ENCODE data around the gene RGN. TPM values are rescaled to one million over a fixed set of nuclear protein-coding genes. Genes with fewer than 3 reads are reported as not detected.

Gene RGN
- under 1 TPM; 0.34 to 0.59 TPM for total RNA-seq
- long read RNA-seq: 0 reads

DNA sequence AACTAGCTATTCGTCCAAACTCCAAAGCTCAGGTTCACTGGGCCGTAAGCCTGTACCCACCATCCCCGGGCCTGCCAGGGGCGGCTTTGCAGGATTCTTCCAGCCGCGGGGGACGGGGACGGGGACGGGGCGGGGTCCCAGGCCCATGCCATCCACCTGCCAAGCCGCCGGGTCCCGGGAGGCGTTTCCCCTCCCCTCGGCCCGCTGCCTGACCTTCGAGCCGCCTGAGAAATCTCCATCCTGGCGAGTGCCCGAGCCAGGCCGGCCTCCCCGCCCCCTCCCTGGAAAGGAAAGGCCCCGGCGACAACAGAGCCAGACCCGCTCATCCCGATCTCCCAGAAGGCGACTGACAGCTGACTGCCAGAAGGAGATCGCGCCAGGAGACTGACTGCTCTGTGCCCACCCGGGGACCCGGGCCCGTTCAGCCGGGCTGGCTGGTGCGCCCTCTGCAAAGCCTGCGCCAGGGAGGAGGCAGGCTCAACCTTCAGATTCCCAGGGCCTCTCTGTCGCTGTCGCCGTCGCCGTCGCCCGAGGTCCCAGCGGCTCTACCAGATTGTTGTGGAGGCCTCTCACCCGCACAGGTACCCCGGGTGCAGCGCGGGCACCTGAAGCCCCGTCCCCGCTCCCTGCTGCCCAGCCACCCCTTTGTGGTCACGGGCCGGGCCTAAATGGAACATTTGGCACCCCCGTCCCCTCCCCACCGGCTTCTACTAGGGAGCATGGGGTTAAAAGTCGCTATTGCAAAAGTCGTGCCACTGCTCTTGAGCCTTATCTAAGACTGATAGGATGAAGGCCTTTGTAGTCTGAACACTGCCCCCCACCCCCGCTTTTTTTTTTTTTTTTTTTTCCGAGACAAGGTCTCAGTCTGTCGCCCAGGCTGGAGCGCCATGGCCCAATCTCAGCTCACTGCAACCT lies at the start of gene RGN:
TSS of gene RGN (plus strand) at position 315 of the 915 bp plus-strand sequence. CDS start 2,702 bp downstream, outside the sequence.
- peak in 1 of 2 donors; percentile 6 for DNase-seq
- no peak for ATAC-seq
- intact Hi-C loops (cut with DNase I, micrococcal nuclease): no loop called here

DNA sequence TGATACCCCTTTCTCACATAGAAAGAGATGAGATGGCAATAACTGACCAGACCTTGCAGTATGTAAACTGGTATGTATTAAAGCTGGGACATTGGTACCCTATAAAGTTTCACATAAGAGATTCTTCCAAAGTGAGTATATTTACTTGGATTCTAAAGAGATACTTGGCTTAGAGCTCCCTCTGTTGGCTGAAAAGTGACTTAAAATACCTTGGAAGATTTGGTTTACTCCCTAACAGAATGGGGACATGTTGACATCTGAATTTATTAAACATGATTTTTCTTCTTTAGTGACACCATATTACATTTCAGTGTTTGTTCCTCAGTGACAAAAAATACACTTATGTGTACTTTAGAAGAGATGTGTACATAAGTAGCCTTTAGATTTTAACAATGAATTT lies 47.9 kb upstream of the RGN start:
- DNase-seq (no peak), ATAC-seq (peak; percentile 38)
- intact Hi-C loops (cut with DNase I, micrococcal nuclease): no loop called here

DNA sequence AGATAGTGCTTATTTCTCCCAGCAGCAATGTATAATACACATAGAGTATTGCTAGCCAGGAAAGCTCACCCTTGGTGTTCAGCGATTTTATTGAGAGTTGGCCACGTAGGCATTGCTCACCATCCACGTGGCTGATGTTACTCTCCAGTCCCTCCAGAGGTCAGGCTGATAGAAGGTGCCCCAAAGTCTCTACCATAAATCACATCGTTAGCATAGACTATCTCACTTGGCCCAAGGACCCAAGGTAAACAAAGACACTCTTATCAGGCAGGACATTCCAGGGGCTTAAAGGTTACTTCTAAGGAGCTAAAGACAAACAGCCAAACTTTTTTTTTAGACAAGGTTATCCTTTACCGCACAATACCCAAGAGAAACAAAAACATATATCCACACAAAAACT lies 30.3 kb upstream of the RGN start:
- DNase-seq (no peak), ATAC-seq (no peak)
- intact Hi-C loops (cut with DNase I, micrococcal nuclease): no loop called here

DNA sequence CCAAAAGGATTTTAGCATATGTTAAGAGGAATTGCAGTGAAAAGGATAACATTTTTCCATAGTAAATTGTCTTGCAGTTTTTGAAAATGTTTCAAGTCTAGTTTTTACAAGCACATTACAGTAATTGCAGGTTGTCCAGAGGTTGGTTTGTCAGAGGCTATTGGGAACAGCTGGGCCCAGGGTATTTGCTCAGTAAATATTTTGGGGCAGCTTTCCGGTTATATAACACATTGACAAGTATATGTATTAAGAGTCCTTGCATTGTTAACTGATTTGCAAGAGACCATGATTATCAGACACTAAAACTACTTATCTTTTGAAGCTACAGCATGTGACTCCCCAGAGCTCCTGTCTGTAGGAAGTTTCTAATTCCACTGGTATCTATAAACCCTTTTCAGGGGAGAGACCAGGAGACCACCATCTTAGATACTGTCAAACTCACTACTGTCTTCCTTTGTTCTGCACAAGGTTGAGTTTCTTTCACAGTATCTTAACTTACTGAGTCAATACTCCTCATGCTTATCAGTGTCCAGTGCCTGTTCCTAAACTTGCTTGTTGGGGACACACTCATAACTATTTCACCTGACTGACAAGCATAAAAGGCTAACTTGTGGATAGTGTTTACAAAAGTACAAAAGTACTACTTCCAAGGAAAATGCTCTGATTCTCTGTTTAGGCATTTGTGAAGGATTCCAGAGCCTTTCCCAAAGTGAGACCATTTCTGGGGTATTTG lies 18.9 kb upstream of the RGN start:
- ATAC-seq (no peak), DNase-seq (no peak)
- intact Hi-C loops (cut with DNase I, micrococcal nuclease): no loop called here

DNA sequence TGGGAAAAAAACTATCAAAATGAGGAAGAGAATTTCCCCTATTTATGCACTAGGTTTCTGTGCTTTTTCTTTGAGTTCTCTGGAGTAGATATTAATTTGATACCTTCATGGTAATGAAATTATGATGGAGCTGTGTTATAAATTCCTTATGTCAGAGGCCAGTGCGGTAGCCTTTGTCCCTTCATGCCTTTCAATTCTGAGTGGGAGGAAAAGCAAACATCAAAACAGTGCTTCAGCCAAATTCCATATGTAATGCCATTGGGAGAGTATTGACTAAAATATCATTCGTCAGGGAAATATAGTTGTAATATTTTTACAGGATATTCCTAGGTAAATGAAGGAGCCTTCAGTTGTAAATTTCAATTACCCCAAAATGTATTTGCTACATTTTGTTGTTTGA lies 17.5 kb upstream of the RGN start:
- DNase-seq (no peak), ATAC-seq (no peak)
- intact Hi-C loops (cut with DNase I, micrococcal nuclease): no loop called here

DNA sequence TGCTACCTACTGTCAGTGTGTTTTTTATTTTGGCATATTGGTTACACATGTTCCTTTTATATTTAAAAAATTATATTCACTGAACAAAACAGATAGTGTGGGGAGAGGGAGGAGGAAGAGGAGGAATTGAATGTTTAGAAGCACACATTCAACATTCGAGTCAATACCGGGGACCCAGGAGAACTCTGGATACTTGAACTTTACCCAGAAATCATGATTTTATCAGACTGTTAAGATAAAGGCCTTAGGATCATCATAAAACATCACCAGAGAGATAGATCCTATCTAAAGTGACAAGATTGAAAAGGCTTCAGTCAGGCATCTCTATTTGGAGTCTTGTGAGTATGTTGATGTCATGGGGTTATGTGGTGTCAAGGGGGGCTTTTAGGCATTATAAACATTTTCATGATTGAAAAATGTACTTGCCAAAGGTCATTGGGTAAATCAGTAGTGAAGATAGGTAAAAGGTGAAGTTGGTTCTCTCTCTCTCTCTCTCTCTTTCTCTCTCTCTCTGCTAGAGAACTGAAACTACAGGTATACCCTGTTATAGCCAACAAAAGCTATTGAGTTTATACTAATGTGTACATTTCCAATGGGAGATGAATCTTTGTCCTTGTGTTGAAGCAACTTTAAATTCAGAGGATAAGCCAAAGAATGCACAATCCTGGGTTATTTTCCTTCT lies 16.9 kb upstream of the RGN start:
- ATAC-seq (no peak), DNase-seq (no peak)
- intact Hi-C loops (cut with DNase I, micrococcal nuclease): no loop called here

DNA sequence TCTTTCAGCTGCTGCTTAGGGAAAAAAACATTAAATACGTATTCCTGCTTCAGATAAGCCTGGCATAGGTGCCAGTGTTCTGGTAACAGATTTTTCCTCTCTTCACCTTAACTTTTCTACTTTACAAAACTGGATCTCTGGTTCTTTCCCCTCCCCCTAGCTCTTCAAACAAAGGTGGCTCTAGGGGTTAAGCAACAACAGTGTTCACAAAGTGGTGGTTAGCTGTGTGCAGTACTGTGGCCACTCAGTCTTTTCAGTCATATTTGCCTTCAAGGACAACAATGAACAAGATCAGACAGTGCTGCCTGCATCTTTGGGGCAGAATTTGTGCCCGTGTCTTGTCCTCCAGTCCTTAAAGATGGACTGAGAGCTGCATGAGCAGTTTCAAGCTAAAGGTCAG lies 15.1 kb upstream of the RGN start:
- no peak for ATAC-seq

DNA sequence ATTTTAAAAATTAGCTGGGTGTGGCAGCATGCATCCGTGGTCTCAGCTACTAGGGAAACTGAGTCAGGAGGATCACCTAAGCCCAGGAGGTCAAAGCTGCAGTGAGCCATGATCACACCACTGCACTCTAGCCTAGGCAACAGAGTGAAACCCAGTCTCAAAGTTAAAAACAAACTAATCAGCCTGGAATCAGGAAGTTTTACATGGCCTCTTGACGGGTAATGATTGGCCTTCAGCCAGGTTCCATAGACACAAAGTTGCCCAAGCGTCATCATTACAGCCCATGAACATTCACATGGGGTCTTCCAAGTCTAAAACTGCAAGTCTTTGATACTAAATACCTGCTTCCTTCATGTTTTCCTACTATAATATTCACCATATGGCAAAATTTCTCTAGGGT lies 10.0 kb upstream of the RGN start:
- no peak for DNase-seq
- intact Hi-C loops (cut with DNase I, micrococcal nuclease): no loop called here
- ATAC-seq: no peak

More for the DNA sequence above, 15.1 kb upstream of the RGN start:
- intact Hi-C loops (cut with DNase I, micrococcal nuclease): no loop called here
- DNase-seq: no peak

DNA sequence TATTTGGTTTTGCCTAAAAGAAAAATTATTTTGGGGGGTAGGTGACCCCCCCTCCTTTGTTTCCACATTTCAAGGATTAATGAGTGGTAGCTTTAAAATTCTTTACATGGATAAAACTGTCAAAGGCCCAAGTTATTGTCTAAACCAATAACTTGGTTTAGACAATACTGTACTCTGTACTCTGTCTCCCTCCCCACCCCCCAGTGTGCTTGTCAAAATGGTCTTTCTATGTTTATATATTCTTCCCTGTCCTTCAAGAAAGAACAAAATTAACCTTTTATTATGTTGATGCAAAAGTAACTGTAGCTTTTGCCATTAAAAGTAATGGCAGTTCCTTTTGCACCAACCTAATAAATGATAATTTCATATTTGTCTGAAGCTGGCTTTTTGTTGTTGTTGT lies 9.5 kb upstream of the RGN start:
- ATAC-seq (no peak), DNase-seq (no peak)
- intact Hi-C loops (cut with DNase I, micrococcal nuclease): no loop called here

DNA sequence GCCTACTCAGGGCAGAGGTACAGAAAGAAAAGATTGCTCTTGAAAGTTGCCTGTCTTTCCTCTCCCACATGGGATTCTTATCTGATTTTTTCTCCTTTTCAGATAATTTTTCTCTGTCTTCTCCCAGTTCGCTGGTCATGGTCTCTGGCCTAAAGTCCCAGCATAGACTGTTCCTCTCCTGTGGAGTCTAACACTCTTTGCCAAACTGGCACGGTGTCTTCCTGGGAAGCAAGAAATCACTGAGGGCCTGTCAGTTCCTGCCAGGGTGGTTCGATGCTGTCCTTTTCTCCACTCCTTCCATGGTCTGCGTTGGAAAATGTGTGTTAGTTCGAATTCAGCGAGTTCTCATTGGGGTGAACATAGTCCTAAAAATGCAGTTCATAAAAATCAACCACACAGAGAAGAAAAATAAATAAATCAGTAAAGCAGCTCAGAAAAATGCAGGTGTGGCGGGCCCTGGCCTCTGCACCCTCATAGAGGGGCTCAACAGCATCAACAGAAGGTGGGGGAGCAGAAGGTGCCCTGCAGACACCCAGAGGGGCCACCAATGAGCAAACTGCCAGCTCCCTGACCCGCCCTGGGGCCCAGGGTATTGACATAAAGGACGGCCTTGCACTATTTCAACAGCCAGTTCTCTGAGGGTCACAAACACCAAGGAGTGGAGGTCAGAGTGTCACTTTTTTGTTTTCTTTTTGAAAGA lies 2.1 kb downstream of the RGN start:
- DNase-seq (no peak), ATAC-seq (no peak)
- intact Hi-C loops (cut with DNase I, micrococcal nuclease): no loop called here

DNA sequence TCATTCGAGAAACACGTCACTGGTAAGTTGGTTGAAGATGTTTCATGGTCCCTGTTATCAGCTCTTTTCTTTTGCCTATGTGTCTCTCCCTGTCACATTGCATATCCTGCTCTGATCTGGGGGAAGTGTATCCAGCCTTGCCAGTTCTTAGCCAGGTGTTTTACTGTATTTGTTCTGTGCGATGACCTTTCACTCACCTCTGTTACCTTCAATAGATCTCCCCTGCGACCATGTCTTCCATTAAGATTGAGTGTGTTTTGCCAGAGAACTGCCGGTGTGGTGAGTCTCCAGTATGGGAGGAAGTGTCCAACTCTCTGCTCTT lies 2.6 kb downstream of the RGN start:
- no peak for ATAC-seq
- intact Hi-C loops (cut with DNase I, micrococcal nuclease): no loop called here
- DNase-seq: no peak

DNA sequence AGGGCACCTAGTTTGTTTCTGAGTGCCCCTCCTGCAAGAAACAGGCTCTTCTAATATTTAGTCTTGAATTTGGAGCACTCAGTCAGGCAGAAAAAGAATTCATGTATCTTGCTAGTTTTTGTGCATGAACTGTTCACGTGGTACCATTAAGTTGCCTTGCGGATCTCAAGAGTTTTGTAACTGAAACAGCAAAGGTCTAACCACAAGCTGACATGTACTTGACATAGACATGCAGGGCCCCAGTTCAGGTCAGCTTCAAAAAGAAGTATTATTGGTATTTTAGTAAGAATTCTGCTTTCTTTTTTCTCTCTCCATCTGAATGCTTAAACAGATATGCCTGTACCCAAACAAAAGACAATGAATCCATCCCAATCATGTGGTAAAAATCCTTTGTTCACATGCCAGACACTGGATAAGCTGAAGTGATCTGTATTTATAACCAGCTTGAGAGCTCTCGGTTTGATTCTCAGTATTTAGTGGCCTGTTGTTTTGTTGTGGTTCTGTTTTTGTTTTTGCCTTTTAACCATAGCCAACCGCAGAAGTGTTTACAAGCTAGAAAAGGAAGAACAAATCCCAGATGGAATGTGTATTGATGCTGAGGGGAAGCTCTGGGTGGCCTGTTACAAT lies 13.0 kb downstream of the RGN start:
- no peak for ATAC-seq
- intact Hi-C loops (cut with DNase I, micrococcal nuclease): no loop called here

DNA sequence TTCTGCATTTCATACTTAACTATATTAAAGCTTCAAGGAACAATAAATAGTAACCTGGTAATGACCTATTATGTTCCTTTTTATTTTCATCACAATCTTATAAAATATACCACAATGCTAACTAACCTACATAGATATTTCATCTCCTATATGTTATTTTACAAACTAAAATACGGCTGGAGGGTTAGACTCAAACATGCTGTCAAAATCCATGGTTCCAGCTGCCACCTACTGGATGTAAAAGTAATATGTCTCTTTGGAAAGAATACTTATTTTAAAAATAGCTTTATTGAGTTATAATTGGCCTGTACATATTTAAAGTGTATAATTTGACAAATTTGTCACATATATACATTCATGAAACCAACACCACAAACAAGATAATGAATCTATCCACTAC lies 15.0 kb downstream of the RGN start:
- DNase-seq (no peak), ATAC-seq (no peak)

More for the DNA sequence above, 13.0 kb downstream of the RGN start:
- DNase-seq: no peak

DNA sequence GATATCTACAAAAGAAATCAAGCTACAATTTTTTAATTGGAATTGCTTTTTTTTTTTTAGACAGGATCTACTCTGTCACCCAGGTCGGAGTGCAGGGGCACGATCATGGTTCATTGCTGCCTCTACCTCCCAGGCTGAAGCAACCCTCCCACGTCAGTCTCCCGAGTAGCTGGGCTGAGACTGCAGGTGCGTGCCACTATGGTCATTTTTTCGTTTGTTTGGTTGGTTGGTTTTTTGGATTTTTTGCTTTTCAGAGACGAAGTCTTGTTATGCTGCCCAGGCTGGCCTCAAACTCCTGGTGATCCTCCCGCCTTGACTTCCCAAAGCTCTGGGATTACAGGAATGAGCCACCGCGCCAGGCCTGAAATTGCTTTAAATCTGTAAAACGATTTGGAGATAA lies 15.6 kb downstream of the RGN start:
- ATAC-seq (no peak), DNase-seq (no peak)
- intact Hi-C loops (cut with DNase I, micrococcal nuclease): no loop called here

More for the DNA sequence above, 15.0 kb downstream of the RGN start:
- intact Hi-C loops (cut with DNase I, micrococcal nuclease): no loop called here

DNA sequence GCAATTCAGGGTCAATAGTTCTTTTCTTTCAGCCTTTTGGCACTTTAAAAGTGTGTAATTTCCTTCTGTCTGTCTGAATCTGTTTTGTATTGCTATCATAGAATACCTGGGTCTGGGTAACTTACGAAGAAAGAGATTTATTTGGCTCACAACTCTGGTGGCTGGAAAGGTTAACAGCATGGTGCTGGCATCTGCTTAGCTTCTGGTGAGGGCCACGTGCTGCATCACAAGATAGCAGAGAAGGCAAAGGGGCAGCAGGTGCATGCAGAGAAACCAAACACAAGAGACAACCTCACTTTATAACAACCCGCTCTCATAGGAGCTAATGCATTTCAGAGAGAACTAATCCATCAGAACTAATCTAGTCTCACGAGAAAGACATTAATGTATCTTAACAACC lies 18.8 kb downstream of the RGN start:
- no peak for DNase-seq
- intact Hi-C loops (cut with DNase I, micrococcal nuclease): no loop called here
- ATAC-seq: no peak

DNA sequence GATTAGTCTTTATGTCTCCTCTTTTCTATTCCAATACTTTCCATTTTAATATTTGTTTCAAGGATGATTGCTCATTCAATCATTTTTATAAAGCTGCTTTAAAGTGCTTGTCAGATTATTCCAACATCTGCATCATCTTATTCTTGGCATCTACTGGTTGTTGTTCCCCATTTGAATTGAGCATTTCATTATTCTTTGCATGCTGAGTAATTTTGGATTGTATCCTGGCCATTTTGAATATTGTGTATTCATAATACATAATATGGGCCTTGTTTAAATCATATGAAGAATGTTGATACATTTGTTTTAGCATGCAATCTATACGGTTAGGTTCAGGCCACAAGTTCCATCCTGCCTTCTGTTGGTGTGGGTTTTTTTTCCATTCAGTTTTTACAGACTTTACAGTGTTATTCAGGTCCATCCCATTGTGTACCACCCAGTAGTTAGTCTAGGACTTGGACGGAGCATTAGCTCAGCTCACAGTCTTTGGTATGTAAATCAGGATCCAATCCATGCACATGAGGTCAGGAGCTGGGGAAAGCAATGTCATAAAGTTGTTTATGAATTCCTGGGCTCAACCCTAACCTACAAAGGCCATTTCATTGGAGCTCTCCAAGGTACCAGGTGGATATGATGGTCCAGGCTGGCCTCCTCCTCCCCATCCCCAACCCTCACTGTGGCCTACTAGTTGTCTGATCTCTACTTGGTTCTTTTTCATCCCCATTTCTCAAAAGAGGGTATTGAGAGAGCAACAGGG lies 20.3 kb downstream of the RGN start:
- intact Hi-C loops (cut with DNase I, micrococcal nuclease): no loop called here
- DNase-seq (no peak), ATAC-seq (no peak)

DNA sequence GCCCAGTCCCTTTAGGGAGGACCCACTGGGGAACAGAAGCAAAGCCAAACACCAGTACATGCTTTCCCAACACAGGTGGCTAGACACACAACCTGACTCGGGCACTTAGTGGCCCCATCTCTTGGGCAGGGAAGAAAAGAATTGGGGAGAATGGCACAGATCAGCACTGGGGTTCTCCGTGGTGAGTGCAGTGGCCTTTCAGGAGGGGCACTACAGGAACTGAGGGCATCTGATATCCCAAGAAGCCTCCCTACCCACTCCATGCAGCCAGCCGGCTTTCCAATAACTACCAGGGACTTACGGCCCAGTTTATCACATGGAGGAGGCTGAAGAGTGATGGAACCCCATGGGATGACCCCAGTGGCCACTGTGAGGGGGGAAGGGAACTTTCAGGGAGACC lies 23.0 kb downstream of the RGN start:
- DNase-seq (no peak), ATAC-seq (no peak)
- intact Hi-C loops (cut with DNase I, micrococcal nuclease): no loop called here

Data from left colon (tissue), 2 donors.